ENCODE measurements around the gene MIS18A.
"Not testable (repeated sequence)": the region's sequence is repeated elsewhere in the genome, so short reads cannot be mapped to it uniquely, and the experiment has no call there.

MIS18A gene

GRCh38 chr21:32278518-32279376 is at the start of gene MIS18A:
MIS18A (minus strand) TSS chr21:32279049; CDS start chr21:32279014, 35 bp downstream.
- DNase-seq (ENCODE audit: low read depth, low spot score): peak; percentile 84

GRCh38 chr21:32328595-32328994 is 49.7 kb upstream of the MIS18A start:
- DNase-seq (ENCODE audit: low read depth, low spot score): no peak

- no peak for DNase-seq (ENCODE audit: low read depth, low spot score)
These were observed 46.9 kb upstream of the MIS18A start for GRCh38 chr21:32325706-32326105.

- DNase-seq (ENCODE audit: low read depth, low spot score): no peak
These were observed 43.8 kb upstream of the MIS18A start for GRCh38 chr21:32322676-32323075.

- no peak for DNase-seq (ENCODE audit: low read depth, low spot score)
These were observed 43.3 kb upstream of the MIS18A start for GRCh38 chr21:32322103-32322502.

GRCh38 chr21:32321480-32321879 is 42.6 kb upstream of the MIS18A start:
- DNase-seq (ENCODE audit: low read depth, low spot score): no peak

GRCh38 chr21:32320726-32321125 is 41.9 kb upstream of the MIS18A start:
- no peak for DNase-seq (ENCODE audit: low read depth, low spot score)

- no peak for DNase-seq (ENCODE audit: low read depth, low spot score)
These were observed 41.2 kb upstream of the MIS18A start for GRCh38 chr21:32320059-32320458.

GRCh38 chr21:32319012-32319411 is 40.2 kb upstream of the MIS18A start:
- DNase-seq (ENCODE audit: low read depth, low spot score): no peak

GRCh38 chr21:32317726-32318125 is 38.9 kb upstream of the MIS18A start:
- no peak for DNase-seq (ENCODE audit: low read depth, low spot score)

- no peak for DNase-seq (ENCODE audit: low read depth, low spot score)
These were observed 37.7 kb upstream of the MIS18A start for GRCh38 chr21:32316361-32317215.

GRCh38 chr21:32315511-32316281 is 36.8 kb upstream of the MIS18A start:
- no peak for DNase-seq (ENCODE audit: low read depth, low spot score)

GRCh38 chr21:32314806-32315205 is 36.0 kb upstream of the MIS18A start:
- DNase-seq (ENCODE audit: low read depth, low spot score): no peak

- no peak for DNase-seq (ENCODE audit: low read depth, low spot score)
These were observed 34.1 kb upstream of the MIS18A start for GRCh38 chr21:32312976-32313375.

- no peak for DNase-seq (ENCODE audit: low read depth, low spot score)
These were observed 33.5 kb upstream of the MIS18A start for GRCh38 chr21:32312326-32312725.

- no peak for DNase-seq (ENCODE audit: low read depth, low spot score)
These were observed 32.8 kb upstream of the MIS18A start for GRCh38 chr21:32311621-32312020.

- DNase-seq (ENCODE audit: low read depth, low spot score): not testable (repeated sequence)
These were observed 32.1 kb upstream of the MIS18A start for GRCh38 chr21:32310976-32311375.

GRCh38 chr21:32309906-32310460 is 31.1 kb upstream of the MIS18A start:
- no peak for DNase-seq (ENCODE audit: low read depth, low spot score)

- DNase-seq (ENCODE audit: low read depth, low spot score): no peak
These were observed 29.8 kb upstream of the MIS18A start for GRCh38 chr21:32308696-32309095.

GRCh38 chr21:32307706-32308105 is 28.9 kb upstream of the MIS18A start:
- DNase-seq (ENCODE audit: low read depth, low spot score): no peak

GRCh38 chr21:32306021-32306780 is 27.4 kb upstream of the MIS18A start:
- peak; percentile 39 for DNase-seq (ENCODE audit: low read depth, low spot score)

Data from brain pericyte (primary cell).